Large intestine (tissue), 3 donors: Measurements from ENCODE around the gene NSG1. TPM values are rescaled to one million over a fixed set of nuclear protein-coding genes. Genes with fewer than 3 reads are reported as not detected.
A peak's percentile ranks its signal among the peaks of the same experiment; 100 is the strongest.
"Not testable (repeated sequence)": the region's sequence is repeated elsewhere in the genome, so short reads cannot be mapped to it uniquely, and the experiment has no call there.

Source experiments
- DNase-seq, 2 donors: peaks; one replicate each; pipeline versions ENCODE4 v3.0.0 to v3.0.0-alpha.2; 2013
- H3K27ac ChIP-seq: one replicate; pipeline ENCODE4 v1.5.1; 2013; ENCODE audit warnings: low read length
- H3K27me3 ChIP-seq: 2 replicates; pipeline ENCODE4 v1.6.1; 2013; ENCODE audit warnings: low read length; ENCODE audit not compliant: control insufficient read depth, insufficient read depth
- H3K36me3 ChIP-seq: 2 replicates; pipeline ENCODE4 v1.6.1; 2013; ENCODE audit warnings: low read length; ENCODE audit not compliant: control insufficient read depth, insufficient read depth
- H3K4me1 ChIP-seq: one replicate; pipeline ENCODE4 v1.6.1; 2013; ENCODE audit warnings: low read length; ENCODE audit not compliant: control insufficient read depth, insufficient read depth
- H3K4me3 ChIP-seq: one replicate; pipeline ENCODE4 v1.5.1; 2013; ENCODE audit warnings: low read length
- H3K9me3 ChIP-seq: one replicate; pipeline ENCODE4 v1.6.1; 2013; ENCODE audit warnings: mild to moderate bottlenecking, low read depth, low read length, moderate library complexity; ENCODE audit not compliant: control insufficient read depth
- WGBS: methylation state at CpG from one replicate; pipeline ENCODE4 v1.1.5; 2013; ENCODE audit warnings: low lambda C conversion rate; ENCODE audit not compliant: insufficient coverage; 5-methylcytosine and 5-hydroxymethylcytosine counted together
- polyA plus RNA-seq: library from polyadenylated mRNA; unstranded; fragments of 120-200 nt; gene quantifications from one replicate; pipeline ENCODE4 v1.2.1, GENCODE V29; 2013

The NSG1 gene
- polyA plus RNA-seq, 1 donor, result 30.1 TPM

DNA sequence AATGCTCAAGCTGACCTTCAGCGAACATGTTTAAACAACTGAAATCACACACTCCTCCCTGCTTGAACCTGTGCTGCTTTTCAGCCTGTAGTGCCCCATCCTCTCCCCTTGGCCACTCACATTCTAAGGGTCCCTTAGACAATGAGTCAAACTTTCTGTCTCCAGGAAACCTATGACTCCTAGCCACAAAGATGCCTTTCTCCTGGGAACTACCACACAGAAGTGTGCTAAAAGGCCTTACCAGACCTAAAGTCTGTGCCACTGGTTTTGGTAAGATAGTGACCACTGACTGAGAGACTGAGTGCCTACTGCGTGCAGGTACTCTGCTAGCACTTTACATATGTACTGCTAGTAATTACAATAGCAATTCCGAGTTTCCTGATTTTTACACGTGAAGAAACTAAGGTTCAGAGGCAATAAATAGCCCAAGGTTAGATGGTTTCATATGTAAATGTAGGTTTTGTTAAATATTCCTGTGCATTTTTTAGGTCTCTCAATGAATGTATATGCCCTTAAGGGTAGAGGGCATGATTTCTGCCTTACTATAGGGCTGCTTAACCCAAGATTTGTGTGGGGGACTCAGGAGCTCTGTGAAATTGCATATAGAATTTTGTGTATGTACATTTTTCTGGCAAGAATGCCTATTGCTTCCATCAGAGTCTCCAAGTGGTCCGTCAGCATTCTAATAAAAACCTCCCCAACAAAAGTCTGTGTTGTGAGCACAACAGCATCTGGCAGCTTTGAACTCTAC, 71.1 kb downstream of the NSG1 start:
- Histone ChIP-seq H3K27ac (no peak overlapping the region), H3K9me3 (no peaks in the 10 kb centered on the region), H3K4me3 (no peak overlapping the region), H3K36me3 (peaks cover 53% of the 10 kb centered on the region), H3K27me3 (no peaks in the 10 kb centered on the region), H3K4me1 (no peaks in the 10 kb centered on the region)
- DNase-seq, result no peak
- no CpG with 5 or more reads among the region's 5 CpGs for WGBS

DNA sequence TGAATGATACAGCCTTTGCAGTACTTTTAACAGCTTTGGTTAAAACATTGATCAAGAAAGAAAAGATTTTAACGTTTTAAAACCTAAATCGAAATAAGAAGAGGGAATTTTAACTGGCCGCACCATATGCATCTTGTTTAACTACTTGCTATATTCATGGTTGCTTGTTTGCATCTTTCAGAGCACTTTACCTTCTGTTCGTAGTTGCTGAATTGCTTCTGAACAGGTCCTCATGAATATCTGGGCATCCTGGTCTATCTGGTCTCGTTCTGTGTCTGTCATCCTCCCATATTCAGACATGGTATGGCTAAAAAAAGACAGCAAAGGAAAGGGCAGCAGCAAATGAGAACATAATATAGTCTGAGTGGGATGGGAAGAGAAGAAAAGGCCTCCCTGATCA, 72.3 kb downstream of the NSG1 start:
- no peak for DNase-seq
- Histone ChIP-seq H3K4me3 (no peak overlapping the region), H3K36me3 (peaks cover 41% of the 10 kb centered on the region), H3K27ac (no peak overlapping the region), H3K4me1 (no peaks in the 10 kb centered on the region), H3K9me3 (no peaks in the 10 kb centered on the region), H3K27me3 (no peaks in the 10 kb centered on the region)
- 97% methylated on average over 4 of the region's 5 CpGs for WGBS

DNA sequence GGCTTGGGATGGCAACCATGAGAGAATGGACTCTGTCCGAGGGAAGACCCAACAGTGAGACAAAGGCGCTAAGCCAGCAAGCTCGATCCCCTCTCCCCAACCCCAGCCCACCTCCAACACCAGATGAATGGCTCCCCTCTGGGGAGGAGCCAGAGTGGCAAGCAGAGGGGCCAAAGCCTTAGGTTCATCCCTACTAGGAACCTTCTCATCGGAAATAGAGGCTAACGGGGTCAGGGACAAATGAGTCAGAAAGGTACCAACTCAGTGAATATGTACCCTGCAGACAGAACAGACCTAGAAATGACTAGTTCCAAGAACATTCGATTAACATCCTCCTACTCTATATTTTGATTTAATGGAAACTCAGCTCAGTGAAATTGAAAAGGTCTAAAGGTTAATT, 73.9 kb downstream of the NSG1 start:
- Histone ChIP-seq H3K27me3 (no peaks in the 10 kb centered on the region), H3K4me3 (no peak overlapping the region), H3K9me3 (no peaks in the 10 kb centered on the region), H3K4me1 (no peaks in the 10 kb centered on the region), H3K36me3 (peaks cover 35% of the 10 kb centered on the region), H3K27ac (no peak overlapping the region)
- DNase-seq, result no peak
- 100% methylated on average over 3 of the region's 6 CpGs for WGBS

DNA sequence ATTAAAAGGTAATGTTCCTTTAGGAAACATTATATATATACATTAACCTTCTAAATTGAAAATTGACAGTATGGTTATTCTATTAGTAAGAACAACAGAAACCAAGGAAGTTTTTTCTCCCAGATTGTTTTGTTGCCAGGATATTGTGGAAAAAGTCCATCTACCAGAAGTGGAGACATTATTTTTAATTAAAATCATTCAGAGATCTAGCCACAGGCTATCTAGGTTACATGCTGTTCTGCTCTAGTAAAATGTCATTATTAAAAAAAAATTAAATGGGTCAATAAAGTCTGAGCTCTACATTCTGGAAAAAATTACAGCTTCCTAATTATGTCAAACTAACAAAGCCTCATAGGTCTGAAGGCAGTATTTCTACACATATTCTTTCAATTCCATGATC, 74.3 kb downstream of the NSG1 start:
- peaks cover 35% of the 10 kb centered on the region for H3K36me3 ChIP-seq
- H3K27ac ChIP-seq, result no peak overlapping the region
- H3K27me3 ChIP-seq, result no peaks in the 10 kb centered on the region

DNA sequence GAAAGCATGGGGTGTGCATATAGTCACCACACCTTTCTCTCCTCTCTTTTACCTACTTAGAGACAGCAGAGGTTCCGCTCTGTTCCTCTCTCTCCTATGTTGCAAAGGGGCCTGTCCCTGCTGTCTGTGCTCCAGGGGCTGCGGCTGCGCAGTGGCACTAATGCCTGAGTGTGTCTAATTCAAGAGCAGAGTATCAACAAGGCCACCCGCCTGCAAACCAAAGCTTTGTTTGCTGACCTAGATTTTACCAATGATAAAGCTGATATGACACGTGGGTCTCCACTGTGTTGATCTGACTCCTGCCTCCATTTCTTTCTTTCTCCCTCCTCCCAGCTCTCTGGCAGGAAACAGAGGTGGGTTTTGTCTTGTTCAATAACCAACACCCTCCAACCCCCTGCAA, 74.9 kb downstream of the NSG1 start:
- WGBS, result 8% methylated on average over 2 of the region's 5 CpGs
- Histone ChIP-seq H3K4me1 (no peaks in the 10 kb centered on the region), H3K27me3 (no peaks in the 10 kb centered on the region), H3K9me3 (no peaks in the 10 kb centered on the region), H3K27ac (no peak overlapping the region), H3K4me3 (no peak overlapping the region), H3K36me3 (peaks cover 35% of the 10 kb centered on the region)
- peak in 1 of 2 donors; percentile 6 for DNase-seq

More for the DNA sequence above, 74.3 kb downstream of the NSG1 start:
- Histone ChIP-seq H3K4me3 (no peak overlapping the region), H3K4me1 (no peaks in the 10 kb centered on the region), H3K9me3 (no peaks in the 10 kb centered on the region)
- no peak for DNase-seq

DNA sequence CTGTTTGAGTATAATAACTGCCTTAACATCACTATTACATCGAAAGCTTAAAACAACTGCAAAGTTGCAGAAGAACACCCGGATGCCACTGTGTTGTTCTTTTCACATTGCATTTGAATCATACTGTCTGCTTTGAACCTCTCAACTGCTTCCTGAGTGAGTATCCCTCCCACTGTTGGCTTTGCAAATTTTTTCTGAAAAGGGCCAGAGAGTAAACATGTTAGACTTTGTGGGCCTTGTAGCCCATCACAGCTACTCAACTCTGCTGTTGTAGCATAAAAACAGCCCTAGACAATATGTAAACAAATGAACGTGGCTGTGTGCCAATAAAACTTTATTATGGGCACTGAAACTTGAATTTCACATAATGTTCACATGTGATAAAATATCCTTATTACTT, 76.1 kb downstream of the NSG1 start:
- Histone ChIP-seq H3K27me3 (no peaks in the 10 kb centered on the region), H3K36me3 (peaks cover 44% of the 10 kb centered on the region), H3K27ac (no peak overlapping the region), H3K9me3 (no peaks in the 10 kb centered on the region), H3K4me3 (no peak overlapping the region), H3K4me1 (no peaks in the 10 kb centered on the region)
- no peak for DNase-seq
- 20% methylated on average over 1 of the region's 3 CpGs for WGBS

DNA sequence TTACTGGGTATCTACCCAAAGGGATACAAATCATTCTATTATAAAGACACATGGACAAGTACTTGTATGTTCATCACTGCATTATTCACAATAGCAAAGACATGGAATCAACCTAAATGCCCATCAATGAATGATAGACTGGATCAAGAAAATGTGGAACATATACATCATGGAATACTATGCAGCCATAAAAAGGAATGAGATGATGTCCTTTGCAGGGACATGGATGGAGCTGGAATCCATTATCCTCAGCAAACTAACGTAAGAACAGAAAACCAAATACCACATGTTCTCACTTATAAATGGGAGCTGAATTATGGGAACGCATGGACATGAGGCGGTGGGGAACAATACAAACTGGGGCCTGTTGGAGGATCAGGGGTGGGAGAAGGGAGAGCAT, 78.3 kb downstream of the NSG1 start:
- no CpG with 5 or more reads among the region's 3 CpGs for WGBS
- not testable (repeated sequence) for H3K4me1 ChIP-seq, H3K27ac ChIP-seq, H3K27me3 ChIP-seq, H3K9me3 ChIP-seq, DNase-seq, H3K4me3 ChIP-seq
- H3K36me3 ChIP-seq, result peaks cover 53% of the 10 kb centered on the region

Other genes with a start within 250 kb of the NSG1 start
- not detected for gene OTOP1, start 160.2 kb upstream of the NSG1 start, polyA plus RNA-seq
- gene TMEM128, start 138.9 kb upstream of the NSG1 start, polyA plus RNA-seq, result 32.3 TPM
- 16.8 TPM for gene LYAR, start 96.9 kb upstream of the NSG1 start, polyA plus RNA-seq
- 5.9 TPM for gene ZBTB49, start 96.9 kb upstream of the NSG1 start, polyA plus RNA-seq
- 42.5 TPM for gene STX18, start 154.9 kb downstream of the NSG1 start, polyA plus RNA-seq